Natural killer cell (primary cell): ENCODE measurements around the gene SV2B. TPM values are rescaled to one million over a fixed set of nuclear protein-coding genes. Genes with fewer than 3 reads are reported as not detected.

ENCODE experiments used
- ATAC-seq, 3 donors: fragments of 150-1000 bp in 2 of 3; fragments of 200-7000 bp in 1 of 3; cut with Tn5 transposase; 1 replicate in 1 of 3; 2 replicates in 2 of 3; pipeline ENCODE4 v1.10.0; 2021; ENCODE audit warnings: mild to moderate bottlenecking in 2 of 3, moderate library complexity in 2 of 3
- DNase-seq, 2 donors: peaks; one replicate each; pipeline versions ENCODE4 v3.0.0 to v3.0.0-alpha.2; 2013 to 2021; ENCODE audit warnings: mixed read lengths in 1 of 2
- H3K27ac ChIP-seq: one replicate; pipeline ENCODE4 v1.5.1; 2013; ENCODE audit warnings: mild to moderate bottlenecking, low read length
- H3K27me3 ChIP-seq: one replicate; pipeline ENCODE4 v1.6.1; 2013; ENCODE audit warnings: low read length; ENCODE audit not compliant: control insufficient read depth, insufficient read depth
- H3K36me3 ChIP-seq: one replicate; pipeline ENCODE4 v1.6.1; 2013; ENCODE audit warnings: low read length; ENCODE audit not compliant: control insufficient read depth, insufficient read depth
- H3K4me1 ChIP-seq: one replicate; pipeline ENCODE4 v1.6.1; 2013; ENCODE audit warnings: low read length; ENCODE audit not compliant: control insufficient read depth, insufficient read depth
- H3K4me3 ChIP-seq: one replicate; pipeline ENCODE4 v1.5.1; 2013; ENCODE audit warnings: low read length
- H3K9me3 ChIP-seq: one replicate; pipeline ENCODE4 v1.6.1; 2013; ENCODE audit warnings: low read length; ENCODE audit not compliant: control insufficient read depth, insufficient read depth
- H3K27ac Mint-ChIP-seq, 2 donors: one replicate each; pipeline ENCODE4 v1.8.0; 2022; ENCODE audit warnings: mild to moderate bottlenecking in 2 of 2, mixed read lengths in 2 of 2, moderate library complexity in 1 of 2
- H3K27me3 Mint-ChIP-seq, 2 donors: one replicate each; pipeline ENCODE4 v1.8.0; 2022; ENCODE audit warnings: low read depth in 2 of 2, mixed read lengths in 2 of 2
- H3K36me3 Mint-ChIP-seq: one replicate; pipeline ENCODE4 v1.8.0; 2022; ENCODE audit warnings: mixed read lengths
- H3K4me1 Mint-ChIP-seq, 2 donors: one replicate each; pipeline ENCODE4 v1.8.0; 2022; ENCODE audit warnings: mixed read lengths in 2 of 2
- H3K4me3 Mint-ChIP-seq: one replicate; pipeline ENCODE4 v1.8.0; 2022; ENCODE audit warnings: mild to moderate bottlenecking, moderate library complexity, mixed read lengths
- H3K9me3 Mint-ChIP-seq, 2 donors: one replicate each; pipeline ENCODE4 v1.8.0; 2022; ENCODE audit warnings: mixed read lengths in 2 of 2
- CTCF ChIP-seq: fragments of 200-600 bp; IDR thresholded peaks from one replicate; pipeline ENCODE4 v1.8.0; 2022; ENCODE audit warnings: antibody characterized with exemption
- WGBS: methylation state at CpG from one replicate; pipeline ENCODE4 v1.1.7; 2013; ENCODE audit warnings: missing lambda C conversion rate; ENCODE audit not compliant: insufficient coverage; 5-methylcytosine and 5-hydroxymethylcytosine counted together
- intact Hi-C: fragments of 100-400 bp; cut with micrococcal nuclease; formaldehyde crosslinking; loops from one replicate; pipeline ENCODE4 v1.14.2; 2022
- total RNA-seq, 4 donors: library from RNA; stranded (reverse); fragments of 120-200 nt in 1 of 4; gene quantifications; one replicate each; pipeline versions ENCODE4 v1.2.3 to v1.2.4, GENCODE V29; 2013 to 2022

Gene SV2B
- total RNA-seq, 3 donors from 2014 or later (not counting 1 experiment from before 2014, with no cell fraction given) = not detected

DNA sequence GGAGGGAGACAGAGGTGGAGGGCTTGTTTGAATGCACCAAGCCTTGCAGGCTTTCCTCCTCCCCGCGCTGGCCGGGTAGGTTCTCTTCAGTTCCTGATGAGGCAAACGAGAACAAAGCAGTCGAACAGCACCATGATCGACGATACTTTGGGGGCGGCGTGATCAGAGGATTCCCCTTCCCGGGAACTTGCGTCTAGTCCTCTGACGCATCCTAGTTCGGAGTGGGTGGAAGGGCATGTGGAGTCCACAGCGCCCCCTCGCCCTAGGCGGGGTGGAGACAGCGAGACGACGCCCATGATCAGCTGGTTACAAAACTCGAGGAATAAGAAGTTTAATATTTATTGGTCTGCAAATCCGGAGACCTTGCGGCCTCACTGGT, 452 bp upstream of the SV2B start:
- ATAC-seq (peak in 2 of 3 donors; percentile 31 to 42), DNase-seq (peak in 1 of 2 donors; percentile 30)
- Histone ChIP-seq H3K4me1 (peaks cover 15% of the 10 kb centered on the region), H3K36me3 (no peaks in the 10 kb centered on the region), H3K27ac (no peak overlapping the region), H3K9me3 (no peaks in the 10 kb centered on the region), H3K27me3 (peaks cover 48% of the 10 kb centered on the region), H3K4me3 (no peak overlapping the region)
- TF ChIP-seq CTCF = no peak
- WGBS = 2% methylated on average over 22 of the region's 22 CpGs
- intact Hi-C loops = no loop called here
- Mint-ChIP-seq H3K27me3 (peaks cover 63 to 90% of the 10 kb centered on the region in 2 donors), H3K4me1 (peaks cover 21 to 22% of the 10 kb centered on the region in 2 donors), H3K9me3 (no peaks in the 10 kb centered on the region), H3K27ac (no peak overlapping the region), H3K4me3 (peak overlapping the region; percentile 77), H3K36me3 (peaks cover 5% of the 10 kb centered on the region)

DNA sequence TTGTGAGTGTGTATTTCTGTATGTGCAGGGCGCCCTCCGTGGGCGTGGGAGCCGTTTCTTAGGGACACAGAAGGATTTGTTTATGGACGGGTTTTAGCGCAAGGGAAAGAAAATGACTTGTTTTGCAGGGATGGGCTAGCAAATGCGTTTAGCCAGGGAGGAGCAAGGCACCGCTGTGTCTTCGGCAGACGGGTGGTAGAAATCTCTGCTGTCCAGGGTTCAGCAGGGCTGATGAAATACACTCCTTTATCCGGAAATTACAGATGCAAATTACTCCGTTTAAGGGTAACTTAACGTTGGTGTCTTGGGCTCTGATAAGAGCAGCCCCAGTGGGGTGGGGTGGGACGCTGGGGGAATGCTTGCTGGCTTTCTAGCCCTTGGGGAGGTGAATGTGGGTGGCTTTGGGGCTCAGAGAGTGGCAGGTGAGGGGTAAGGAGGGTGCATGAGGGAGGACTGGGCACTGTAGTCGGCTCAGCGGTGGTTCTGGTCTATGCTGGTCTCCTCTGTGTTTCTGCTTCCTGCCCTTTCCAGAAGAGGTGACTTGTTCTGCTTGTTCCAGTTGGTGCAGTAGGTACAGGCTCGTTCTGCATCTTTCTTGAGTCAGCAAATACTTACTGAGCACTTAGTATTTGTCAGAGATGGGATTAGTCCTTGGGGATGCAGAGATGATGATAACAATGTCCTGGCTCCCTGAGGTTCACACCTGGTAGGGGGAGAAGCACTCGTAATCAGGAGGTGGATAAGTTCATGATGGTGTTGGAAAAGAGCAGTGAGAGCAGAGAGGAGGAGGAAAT, 954 bp downstream of the SV2B start:
- Histone ChIP-seq H3K4me1 (peaks cover 15% of the 10 kb centered on the region), H3K27me3 (peaks cover 48% of the 10 kb centered on the region), H3K27ac (no peak overlapping the region), H3K4me3 (peak overlapping the region; percentile 2), H3K36me3 (no peaks in the 10 kb centered on the region), H3K9me3 (no peaks in the 10 kb centered on the region)
- H3K9me3 Mint-ChIP-seq = no peaks in the 10 kb centered on the region
- H3K27ac Mint-ChIP-seq = no peak overlapping the region
- intact Hi-C loops = no loop called here
- H3K36me3 Mint-ChIP-seq = peaks cover 5% of the 10 kb centered on the region
- no peak for TF ChIP-seq CTCF
- peaks cover 73 to 92% of the 10 kb centered on the region in 2 donors for H3K27me3 Mint-ChIP-seq
- WGBS = 17% methylated on average over 18 of the region's 18 CpGs
- DNase-seq (no peak), ATAC-seq (peak in 1 of 3 donors; percentile 9)
- H3K4me1 Mint-ChIP-seq = peaks cover 21 to 22% of the 10 kb centered on the region in 2 donors
- peak overlapping the region; percentile 82 for H3K4me3 Mint-ChIP-seq

- H3K4me3 ChIP-seq = no peak overlapping the region
- peaks cover 73 to 92% of the 10 kb centered on the region in 2 donors for H3K27me3 Mint-ChIP-seq
- ATAC-seq (no peak), DNase-seq (no peak)
- no peaks in the 10 kb centered on the region for H3K36me3 ChIP-seq
- H3K9me3 ChIP-seq = no peaks in the 10 kb centered on the region
- intact Hi-C loops = no loop called here
- peaks cover 46% of the 10 kb centered on the region for H3K27me3 ChIP-seq
- no peak overlapping the region for H3K4me3 Mint-ChIP-seq
- no peak overlapping the region for H3K27ac Mint-ChIP-seq
- no peak overlapping the region for H3K27ac ChIP-seq
- peaks cover 15% of the 10 kb centered on the region for H3K4me1 ChIP-seq
- H3K36me3 Mint-ChIP-seq = peaks cover 5% of the 10 kb centered on the region
- 85% methylated on average over 5 of the region's 5 CpGs for WGBS
- H3K4me1 Mint-ChIP-seq = peaks cover 21 to 22% of the 10 kb centered on the region in 2 donors
- no peak for TF ChIP-seq CTCF
- H3K9me3 Mint-ChIP-seq = no peaks in the 10 kb centered on the region
Observed at GRCh38 chr15:91101608-91101920, 1.5 kb downstream of the SV2B start.
